Measurements from ENCODE around the gene ADARB2. TPM values are rescaled to one million over a fixed set of nuclear protein-coding genes. Genes with fewer than 3 reads are reported as not detected.

ADARB2 gene
- total RNA-seq, 3 donors from 2014 or later (not counting 1 experiment from before 2014, with no cell fraction given): 0.27 to 0.78 (median 0.40) TPM

- no peaks in the 10 kb centered on the region for H3K27me3 ChIP-seq (ENCODE audit: control insufficient read depth, insufficient read depth, low read length)
- Mint-ChIP-seq H3K27ac (no peak overlapping the region), H3K4me3 (no peak overlapping the region), H3K9me3 (no peaks in the 10 kb centered on the region), H3K36me3 (no peaks in the 10 kb centered on the region), H3K27me3 (ENCODE audit: low read depth in 2 of 2) (peaks cover 0 to 3% of the 10 kb centered on the region in 2 donors), H3K4me1 (no peaks in the 10 kb centered on the region)
- intact Hi-C loops (cut with micrococcal nuclease): no loop called here
- WGBS (ENCODE audit: insufficient coverage): 78% methylated on average over 14 of the region's 14 CpGs
- H3K4me1 ChIP-seq (ENCODE audit: control insufficient read depth, insufficient read depth, low read length): no peaks in the 10 kb centered on the region
- DNase-seq: no peak
- TF ChIP-seq CTCF (IDR thresholded peaks at IDR 0.05): no peak
- no peak overlapping the region for H3K27ac ChIP-seq (ENCODE audit: low read length)
- no peaks in the 10 kb centered on the region for H3K9me3 ChIP-seq (ENCODE audit: control insufficient read depth, insufficient read depth, low read length)
- no peak for ATAC-seq
- H3K4me3 ChIP-seq (ENCODE audit: low read length): no peak overlapping the region
- no peaks in the 10 kb centered on the region for H3K36me3 ChIP-seq (ENCODE audit: control insufficient read depth, insufficient read depth, low read length)
Measured at GRCh38 chr10:1188558-1189135, 548.7 kb downstream of the ADARB2 start.

- no peak overlapping the region for H3K27ac ChIP-seq (ENCODE audit: low read length)
- no peaks in the 10 kb centered on the region for H3K27me3 ChIP-seq (ENCODE audit: control insufficient read depth, insufficient read depth, low read length)
- Mint-ChIP-seq H3K27ac (no peak overlapping the region), H3K36me3 (no peaks in the 10 kb centered on the region), H3K4me1 (no peaks in the 10 kb centered on the region), H3K9me3 (no peaks in the 10 kb centered on the region), H3K27me3 (ENCODE audit: low read depth in 2 of 2) (peaks cover 0 to 3% of the 10 kb centered on the region in 2 donors), H3K4me3 (no peak overlapping the region)
- H3K36me3 ChIP-seq (ENCODE audit: control insufficient read depth, insufficient read depth, low read length): no peaks in the 10 kb centered on the region
- no peaks in the 10 kb centered on the region for H3K9me3 ChIP-seq (ENCODE audit: control insufficient read depth, insufficient read depth, low read length)
- no peak overlapping the region for H3K4me3 ChIP-seq (ENCODE audit: low read length)
- WGBS (ENCODE audit: insufficient coverage): 88% methylated on average over 11 of the region's 11 CpGs
- intact Hi-C loops (cut with micrococcal nuclease): no loop called here
- no peaks in the 10 kb centered on the region for H3K4me1 ChIP-seq (ENCODE audit: control insufficient read depth, insufficient read depth, low read length)
- TF ChIP-seq CTCF (IDR thresholded peaks at IDR 0.05): no peak
- no peak for DNase-seq
- ATAC-seq: no peak
Measured at GRCh38 chr10:1187855-1188557, 549.3 kb downstream of the ADARB2 start.

- no peak for DNase-seq
- WGBS (ENCODE audit: insufficient coverage): 92% methylated on average over 29 of the region's 29 CpGs
- no peaks in the 10 kb centered on the region for H3K4me1 ChIP-seq (ENCODE audit: control insufficient read depth, insufficient read depth, low read length)
- H3K36me3 ChIP-seq (ENCODE audit: control insufficient read depth, insufficient read depth, low read length): no peaks in the 10 kb centered on the region
- H3K4me1 Mint-ChIP-seq: no peaks in the 10 kb centered on the region
- TF ChIP-seq CTCF (IDR thresholded peaks at IDR 0.05): no peak
- no peak for ATAC-seq
- H3K36me3 Mint-ChIP-seq: no peaks in the 10 kb centered on the region
- H3K4me3 Mint-ChIP-seq: no peak overlapping the region
- intact Hi-C loops (cut with micrococcal nuclease): no loop called here
- H3K27ac Mint-ChIP-seq: no peak overlapping the region
- H3K4me3 ChIP-seq (ENCODE audit: low read length): no peak overlapping the region
- H3K9me3 ChIP-seq (ENCODE audit: control insufficient read depth, insufficient read depth, low read length): no peaks in the 10 kb centered on the region
- H3K9me3 Mint-ChIP-seq: no peaks in the 10 kb centered on the region
- H3K27me3 Mint-ChIP-seq (ENCODE audit: low read depth in 2 of 2): peaks cover 0 to 3% of the 10 kb centered on the region in 2 donors
- H3K27ac ChIP-seq (ENCODE audit: low read length): no peak overlapping the region
- H3K27me3 ChIP-seq (ENCODE audit: control insufficient read depth, insufficient read depth, low read length): no peaks in the 10 kb centered on the region
Measured at GRCh38 chr10:1187151-1187854, 550.0 kb downstream of the ADARB2 start.
